IMR-90 (cell line): ENCODE results near the gene EHBP1L1. TPM values are rescaled to one million over a fixed set of nuclear protein-coding genes. Genes with fewer than 3 reads are reported as not detected.

ENCODE experiments used
- BHLHE40 ChIP-seq: fragments of 150-350 bp; IDR thresholded peaks from 2 replicates; pipeline ENCODE4 v1.6.1; 2016; ENCODE audit warnings: mild to moderate bottlenecking, low read depth, low read length
- CHD1 ChIP-seq: IDR thresholded peaks from 2 replicates; pipeline ENCODE4 v1.6.1; 2012; ENCODE audit warnings: low read depth, low read length, improper control_type of control experiment
- MAFK ChIP-seq: IDR thresholded peaks from 2 replicates; pipeline ENCODE4 v1.6.1; 2012; ENCODE audit warnings: low read depth, low read length, improper control_type of control experiment
- RFX5 ChIP-seq: IDR thresholded peaks from 2 replicates; pipeline ENCODE4 v1.8.0; 2012; ENCODE audit warnings: low read depth, mild to moderate bottlenecking, low read length, moderate library complexity
- polyA plus RNA-seq, 3 experiments: library from polyadenylated mRNA; depleted of rRNA; stranded (reverse); fragments of >200 nt; gene quantifications; 2 replicates each; pipeline ENCODE4 v1.2.3, GENCODE V29; 2012; ENCODE audit warnings: low replicate concordance in 1 of 3
- total RNA-seq: library from RNA; depleted of rRNA; stranded (reverse); fragments of >200 nt; gene quantifications from 2 replicates; pipeline ENCODE4 v1.2.3, GENCODE V29; 2012
- TF ChIP-seq, protein P1 (sequence below): conservative IDR thresholded peaks from 2 replicates; pipeline ENCODE4 v1.5.1; 2012; ENCODE audit warnings: mild to moderate bottlenecking, low read depth, low read length, improper control_type of control experiment

EHBP1L1 gene
- total and polyA plus RNA-seq, 2 of the 4 experiments (the other 2 are of a cell fraction) = 10.0 to 27.4 TPM

DNA sequence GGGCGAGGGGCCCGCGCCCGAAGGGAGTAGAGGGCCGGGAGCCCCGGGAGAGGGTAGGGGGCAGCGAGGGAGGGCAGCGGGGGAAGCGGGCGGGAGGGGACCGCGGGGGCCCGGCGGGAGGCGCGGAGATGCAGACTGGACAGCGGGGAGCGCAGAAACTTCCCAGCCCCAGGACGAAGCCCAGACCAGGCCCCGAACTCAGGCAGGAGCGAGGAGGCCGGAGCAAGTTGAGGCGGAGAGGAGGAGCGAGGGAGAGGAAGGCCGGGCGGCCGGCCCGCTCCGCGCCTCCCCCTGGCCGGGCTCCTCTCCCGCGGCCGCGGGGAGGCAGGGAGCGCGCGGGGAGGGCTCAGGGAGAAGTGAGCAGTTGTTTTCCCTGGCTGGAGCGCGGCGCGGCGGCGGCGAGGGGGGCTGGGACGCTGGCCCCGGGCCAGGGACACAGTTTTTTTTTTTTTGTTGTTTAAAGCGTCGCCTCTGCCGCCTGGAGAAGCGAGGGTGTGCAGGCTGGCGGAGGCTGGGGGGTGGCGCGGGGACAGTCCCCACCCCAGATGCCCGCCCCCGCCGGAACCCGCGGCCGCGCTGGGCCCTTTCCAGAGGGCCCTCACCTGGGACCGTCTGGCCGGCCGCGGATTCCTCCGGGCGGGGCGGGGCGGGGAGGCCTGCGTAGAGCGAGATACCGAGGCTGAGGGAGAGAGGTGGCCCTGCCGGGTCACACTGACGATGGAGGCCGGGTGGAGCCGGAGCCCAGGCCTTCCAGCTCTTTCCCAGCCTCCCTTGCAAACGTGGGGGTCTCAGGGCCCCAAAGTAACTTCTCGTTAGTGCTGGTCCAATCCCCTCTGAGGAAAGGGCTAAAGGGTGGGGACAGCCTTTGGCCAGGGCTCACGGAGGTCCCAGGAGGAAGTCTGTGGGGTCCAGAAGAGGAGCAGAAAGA lies 17.6 kb upstream of the EHBP1L1 start, which contains the start of gene LTBP3 (continued):
- TF ChIP-seq RFX5 (no peak), CHD1 (no peak; the same call in 1 of the 2 replicates), MAFK (no peak), BHLHE40 (no peak)
- TF ChIP-seq, protein P1, sequence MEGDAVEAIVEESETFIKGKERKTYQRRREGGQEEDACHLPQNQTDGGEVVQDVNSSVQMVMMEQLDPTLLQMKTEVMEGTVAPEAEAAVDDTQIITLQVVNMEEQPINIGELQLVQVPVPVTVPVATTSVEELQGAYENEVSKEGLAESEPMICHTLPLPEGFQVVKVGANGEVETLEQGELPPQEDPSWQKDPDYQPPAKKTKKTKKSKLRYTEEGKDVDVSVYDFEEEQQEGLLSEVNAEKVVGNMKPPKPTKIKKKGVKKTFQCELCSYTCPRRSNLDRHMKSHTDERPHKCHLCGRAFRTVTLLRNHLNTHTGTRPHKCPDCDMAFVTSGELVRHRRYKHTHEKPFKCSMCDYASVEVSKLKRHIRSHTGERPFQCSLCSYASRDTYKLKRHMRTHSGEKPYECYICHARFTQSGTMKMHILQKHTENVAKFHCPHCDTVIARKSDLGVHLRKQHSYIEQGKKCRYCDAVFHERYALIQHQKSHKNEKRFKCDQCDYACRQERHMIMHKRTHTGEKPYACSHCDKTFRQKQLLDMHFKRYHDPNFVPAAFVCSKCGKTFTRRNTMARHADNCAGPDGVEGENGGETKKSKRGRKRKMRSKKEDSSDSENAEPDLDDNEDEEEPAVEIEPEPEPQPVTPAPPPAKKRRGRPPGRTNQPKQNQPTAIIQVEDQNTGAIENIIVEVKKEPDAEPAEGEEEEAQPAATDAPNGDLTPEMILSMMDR = 0 out of 2 replicates have a peak, but pooled peaks have one; percentile 11
